Measurements from ENCODE around the gene CDH2.

DNA sequence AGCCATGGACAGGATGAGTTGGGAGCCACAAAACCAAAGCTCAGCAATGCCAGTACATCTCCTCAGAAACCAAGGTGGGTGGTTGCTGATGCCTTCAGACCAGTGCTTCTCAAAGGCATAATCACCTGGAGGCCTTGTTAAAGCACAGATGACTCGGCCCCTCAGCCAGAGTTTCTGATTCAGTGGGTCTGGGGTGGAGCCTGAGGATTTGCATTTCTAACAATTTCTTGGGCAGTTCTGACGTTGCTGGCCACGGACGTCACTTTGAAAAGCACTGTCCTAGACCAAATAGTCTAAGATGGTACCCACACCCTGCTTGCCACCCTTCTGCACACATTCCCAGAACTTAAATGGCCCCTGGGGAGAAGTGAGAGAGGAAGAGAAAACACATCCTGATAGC, 24.1 kb upstream of the CDH2 start:
- TF ChIP-seq, protein P1, sequence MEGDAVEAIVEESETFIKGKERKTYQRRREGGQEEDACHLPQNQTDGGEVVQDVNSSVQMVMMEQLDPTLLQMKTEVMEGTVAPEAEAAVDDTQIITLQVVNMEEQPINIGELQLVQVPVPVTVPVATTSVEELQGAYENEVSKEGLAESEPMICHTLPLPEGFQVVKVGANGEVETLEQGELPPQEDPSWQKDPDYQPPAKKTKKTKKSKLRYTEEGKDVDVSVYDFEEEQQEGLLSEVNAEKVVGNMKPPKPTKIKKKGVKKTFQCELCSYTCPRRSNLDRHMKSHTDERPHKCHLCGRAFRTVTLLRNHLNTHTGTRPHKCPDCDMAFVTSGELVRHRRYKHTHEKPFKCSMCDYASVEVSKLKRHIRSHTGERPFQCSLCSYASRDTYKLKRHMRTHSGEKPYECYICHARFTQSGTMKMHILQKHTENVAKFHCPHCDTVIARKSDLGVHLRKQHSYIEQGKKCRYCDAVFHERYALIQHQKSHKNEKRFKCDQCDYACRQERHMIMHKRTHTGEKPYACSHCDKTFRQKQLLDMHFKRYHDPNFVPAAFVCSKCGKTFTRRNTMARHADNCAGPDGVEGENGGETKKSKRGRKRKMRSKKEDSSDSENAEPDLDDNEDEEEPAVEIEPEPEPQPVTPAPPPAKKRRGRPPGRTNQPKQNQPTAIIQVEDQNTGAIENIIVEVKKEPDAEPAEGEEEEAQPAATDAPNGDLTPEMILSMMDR (IDR thresholded peaks at IDR 0.05) = no peak
- no peak for TF ChIP-seq EP300 (IDR thresholded peaks at IDR 0.05)
- no peak for TF ChIP-seq POLR2A (IDR thresholded peaks at IDR 0.05)

Data from suprapubic skin (tissue), 3 donors.